Measurements from ENCODE around the gene RTN4RL1. TPM values are rescaled to one million over a fixed set of nuclear protein-coding genes. Genes with fewer than 3 reads are reported as not detected.

Gene RTN4RL1
- total RNA-seq, 1 donor from 2014 or later: not detected

- H3K4me1 Mint-ChIP-seq (ENCODE audit: unreplicated experiment): peaks cover 9% of the 10 kb centered on the region
- DNase-seq (ENCODE audit: low spot score): no peak
- H3K36me3 Mint-ChIP-seq (ENCODE audit: low read depth, unreplicated experiment): peaks cover 6% of the 10 kb centered on the region
- peaks cover 21% of the 10 kb centered on the region for H3K27me3 Mint-ChIP-seq (ENCODE audit: unreplicated experiment)
- no peak for TF ChIP-seq CTCF (IDR thresholded peaks at IDR 0.05; ENCODE audit: unreplicated experiment)
- H3K4me3 Mint-ChIP-seq (ENCODE audit: unreplicated experiment): no peak overlapping the region
- no peak overlapping the region for H3K27ac Mint-ChIP-seq (ENCODE audit: unreplicated experiment)
- H3K9me3 Mint-ChIP-seq (ENCODE audit: unreplicated experiment): no peaks in the 10 kb centered on the region
Observed at GRCh38 chr17:2054262-2054511, 29.1 kb upstream of the RTN4RL1 start.

GRCh38 chr17:2053380-2054261, 28.5 kb upstream of the RTN4RL1 start:
- Mint-ChIP-seq H3K27me3 (ENCODE audit: unreplicated experiment) (peaks cover 23% of the 10 kb centered on the region), H3K27ac (ENCODE audit: unreplicated experiment) (peak overlapping the region; percentile 64)
- peak; percentile 78 for DNase-seq (ENCODE audit: low spot score)

GRCh38 chr17:2051933-2052559, 26.9 kb upstream of the RTN4RL1 start:
- peaks cover 11% of the 10 kb centered on the region for H3K4me1 Mint-ChIP-seq (ENCODE audit: unreplicated experiment)
- TF ChIP-seq CTCF (IDR thresholded peaks at IDR 0.05; ENCODE audit: unreplicated experiment): no peak
- no peak for DNase-seq (ENCODE audit: low spot score)
- H3K27ac Mint-ChIP-seq (ENCODE audit: unreplicated experiment): peak overlapping the region; percentile 24
- H3K27me3 Mint-ChIP-seq (ENCODE audit: unreplicated experiment): peaks cover 23% of the 10 kb centered on the region
- H3K4me3 Mint-ChIP-seq (ENCODE audit: unreplicated experiment): peak overlapping the region; percentile 25
- H3K9me3 Mint-ChIP-seq (ENCODE audit: unreplicated experiment): no peaks in the 10 kb centered on the region
- peaks cover 8% of the 10 kb centered on the region for H3K36me3 Mint-ChIP-seq (ENCODE audit: low read depth, unreplicated experiment)

More at GRCh38 chr17:2053380-2054261, 28.5 kb upstream of the RTN4RL1 start:
- Mint-ChIP-seq H3K4me1 (ENCODE audit: unreplicated experiment) (peaks cover 11% of the 10 kb centered on the region), H3K4me3 (ENCODE audit: unreplicated experiment) (peak overlapping the region; percentile 83), H3K9me3 (ENCODE audit: unreplicated experiment) (no peaks in the 10 kb centered on the region), H3K36me3 (ENCODE audit: low read depth, unreplicated experiment) (peaks cover 8% of the 10 kb centered on the region)
- peak; percentile 53 for TF ChIP-seq CTCF (IDR thresholded peaks at IDR 0.05; ENCODE audit: unreplicated experiment)

GRCh38 chr17:2051061-2051932, 26.2 kb upstream of the RTN4RL1 start:
- peak; percentile 33 for DNase-seq (ENCODE audit: low spot score)
- Mint-ChIP-seq H3K9me3 (ENCODE audit: unreplicated experiment) (no peaks in the 10 kb centered on the region), H3K4me3 (ENCODE audit: unreplicated experiment) (peak overlapping the region; percentile 25), H3K27me3 (ENCODE audit: unreplicated experiment) (peaks cover 23% of the 10 kb centered on the region), H3K27ac (ENCODE audit: unreplicated experiment) (peak overlapping the region; percentile 24), H3K36me3 (ENCODE audit: low read depth, unreplicated experiment) (peaks cover 8% of the 10 kb centered on the region), H3K4me1 (ENCODE audit: unreplicated experiment) (peaks cover 11% of the 10 kb centered on the region)
- TF ChIP-seq CTCF (IDR thresholded peaks at IDR 0.05; ENCODE audit: unreplicated experiment): no peak

All from endothelial cell (in vitro differentiated cells).